NT2/D1 (cell line): ENCODE measurements around the gene FAHD1.

Source experiments
- DNase-seq: peaks from one replicate; pipeline ENCODE4 v3.0.0-alpha.2; 2011; ENCODE audit warnings: low read depth, low spot score
- H3K27me3 ChIP-seq: 2 replicates; pipeline ENCODE4 v1.6.0; 2011; ENCODE audit warnings: mild to moderate bottlenecking; ENCODE audit not compliant: insufficient read length, insufficient read depth
- H3K36me3 ChIP-seq: 2 replicates; pipeline ENCODE4 v1.6.1; 2011; ENCODE audit warnings: mild to moderate bottlenecking, low read length, mixed read lengths; ENCODE audit not compliant: insufficient read depth, insufficient read length
- H3K4me1 ChIP-seq: 2 replicates; pipeline ENCODE4 v1.5.1; 2011; ENCODE audit not compliant: insufficient read depth, insufficient read length
- H3K4me3 ChIP-seq: 2 replicates; pipeline ENCODE4 v1.5.1; 2011; ENCODE audit warnings: low read depth; ENCODE audit not compliant: insufficient read length
- H3K9ac ChIP-seq: 2 replicates; pipeline ENCODE4 v1.6.0; 2011; ENCODE audit warnings: low read depth; ENCODE audit not compliant: insufficient read length
- H3K9me3 ChIP-seq: 2 replicates; pipeline ENCODE4 v1.5.1; 2011; ENCODE audit warnings: mild to moderate bottlenecking, low read length; ENCODE audit not compliant: insufficient read depth
- SUZ12 ChIP-seq: IDR thresholded peaks from 2 replicates; pipeline ENCODE4 v1.6.1; 2011; ENCODE audit not compliant: insufficient read length, insufficient read depth; ENCODE audit errors: extremely low read depth
- YY1 ChIP-seq: IDR thresholded peaks from 2 replicates; pipeline ENCODE4 v1.6.1; 2011; ENCODE audit not compliant: insufficient read length, insufficient read depth
- ZNF274 ChIP-seq: IDR thresholded peaks from 2 replicates; pipeline ENCODE4 v1.6.1; 2011; ENCODE audit warnings: mild to moderate bottlenecking, low read depth, low read length

The FAHD1 gene

GRCh38 chr16:1810536-1810935 lies 16.5 kb upstream of the FAHD1 start:
- Histone ChIP-seq H3K9me3 (no peaks in the 10 kb centered on the region), H3K9ac (no peak overlapping the region), H3K27me3 (no peaks in the 10 kb centered on the region), H3K4me3 (no peak overlapping the region), H3K36me3 (peaks cover 22% of the 10 kb centered on the region), H3K4me1 (no peaks in the 10 kb centered on the region)
- DNase-seq = no peak
- no peak for TF ChIP-seq ZNF274
- TF ChIP-seq YY1 = no peak
- no peak for TF ChIP-seq SUZ12

GRCh38 chr16:1812732-1813163 lies 14.3 kb upstream of the FAHD1 start:
- peaks cover 24% of the 10 kb centered on the region for H3K36me3 ChIP-seq
- H3K9me3 ChIP-seq = no peaks in the 10 kb centered on the region
- peak; percentile 44 for DNase-seq
- no peak overlapping the region for H3K9ac ChIP-seq
- no peaks in the 10 kb centered on the region for H3K27me3 ChIP-seq
- H3K4me3 ChIP-seq = no peak overlapping the region
- TF ChIP-seq SUZ12 (no peak), ZNF274 (no peak), YY1 (no peak)
- H3K4me1 ChIP-seq = no peaks in the 10 kb centered on the region

GRCh38 chr16:1815461-1815860 lies 11.5 kb upstream of the FAHD1 start:
- TF ChIP-seq ZNF274 (no peak), YY1 (no peak), SUZ12 (no peak)
- H3K9ac ChIP-seq = no peak overlapping the region
- H3K4me1 ChIP-seq = no peaks in the 10 kb centered on the region
- H3K27me3 ChIP-seq = no peaks in the 10 kb centered on the region
- no peak for DNase-seq
- no peak overlapping the region for H3K4me3 ChIP-seq
- peaks cover 15% of the 10 kb centered on the region for H3K36me3 ChIP-seq
- H3K9me3 ChIP-seq = no peaks in the 10 kb centered on the region

- Histone ChIP-seq H3K4me3 (no peak overlapping the region), H3K36me3 (peaks cover 19% of the 10 kb centered on the region), H3K27me3 (no peaks in the 10 kb centered on the region), H3K9me3 (no peaks in the 10 kb centered on the region), H3K9ac (no peak overlapping the region), H3K4me1 (no peaks in the 10 kb centered on the region)
- no peak for DNase-seq
- TF ChIP-seq SUZ12 (no peak), YY1 (no peak), ZNF274 (no peak)
These were observed 10.4 kb upstream of the FAHD1 start for GRCh38 chr16:1816396-1817275.

GRCh38 chr16:1817276-1817589 lies 9.8 kb upstream of the FAHD1 start:
- no peak for DNase-seq
- no peaks in the 10 kb centered on the region for H3K4me1 ChIP-seq
- H3K36me3 ChIP-seq = peaks cover 24% of the 10 kb centered on the region
- no peaks in the 10 kb centered on the region for H3K9me3 ChIP-seq
- no peak overlapping the region for H3K4me3 ChIP-seq
- H3K27me3 ChIP-seq = no peaks in the 10 kb centered on the region
- TF ChIP-seq ZNF274 (no peak), YY1 (no peak), SUZ12 (no peak)
- no peak overlapping the region for H3K9ac ChIP-seq

- TF ChIP-seq SUZ12 (no peak), YY1 (no peak), ZNF274 (no peak)
- Histone ChIP-seq H3K9ac (no peak overlapping the region), H3K27me3 (no peaks in the 10 kb centered on the region), H3K4me3 (no peak overlapping the region), H3K4me1 (no peaks in the 10 kb centered on the region), H3K9me3 (no peaks in the 10 kb centered on the region), H3K36me3 (peaks cover 29% of the 10 kb centered on the region)
- no peak for DNase-seq
These were observed 9.3 kb upstream of the FAHD1 start for GRCh38 chr16:1817716-1818115.

GRCh38 chr16:1818204-1818872 lies 8.7 kb upstream of the FAHD1 start:
- no peak overlapping the region for H3K4me3 ChIP-seq
- peaks cover 31% of the 10 kb centered on the region for H3K36me3 ChIP-seq
- DNase-seq = no peak
- no peak overlapping the region for H3K9ac ChIP-seq
- no peak for TF ChIP-seq SUZ12
- TF ChIP-seq YY1 = no peak
- H3K9me3 ChIP-seq = no peaks in the 10 kb centered on the region
- no peaks in the 10 kb centered on the region for H3K27me3 ChIP-seq
- H3K4me1 ChIP-seq = no peaks in the 10 kb centered on the region
